Right atrium auricular region (tissue), 2 donors: ENCODE data around the gene ZNF835. TPM values are rescaled to one million over a fixed set of nuclear protein-coding genes. Genes with fewer than 3 reads are reported as not detected.

Experiments
- DNase-seq: peaks from one replicate; pipeline ENCODE4 v3.0.0-alpha.2; 2019; ENCODE audit warnings: low spot score
- H3K27ac ChIP-seq, 2 donors: fragments of 200-600 bp; sonication (generic); 1 replicate in 1 of 2; 2 replicates in 1 of 2; pipeline ENCODE4 v1.5.1; 2016 to 2019
- H3K27me3 ChIP-seq, 2 donors: fragments of 200-600 bp; sonication (generic); one replicate each; pipeline versions ENCODE4 v1.5.1 to v1.6.0; 2017 to 2019
- H3K36me3 ChIP-seq: fragments of 200-600 bp; sonication (generic); one replicate; pipeline ENCODE4 v1.5.1; 2016
- H3K4me1 ChIP-seq, 2 donors: fragments of 200-600 bp; sonication (generic); one replicate each; pipeline versions ENCODE4 v1.5.1 to v1.6.0; 2017 to 2019
- H3K4me3 ChIP-seq, 2 donors: fragments of 200-600 bp; sonication (generic); 1 replicate in 1 of 2; 2 replicates in 1 of 2; pipeline ENCODE4 v1.5.1; 2017 to 2019; ENCODE audit warnings: mild to moderate bottlenecking in 1 of 2, moderate library complexity in 1 of 2
- H3K9me3 ChIP-seq, 2 donors: fragments of 200-600 bp; sonication (generic); one replicate each; pipeline ENCODE4 v1.5.1; 2019
- total RNA-seq, 2 donors: library from RNA; depleted of rRNA; stranded (reverse); fragments of >200 nt; gene quantifications; one replicate each; pipeline ENCODE4 v1.1.0, GENCODE V29; 2016
- TF ChIP-seq, protein P1 (sequence below), 2 donors: fragments of 200-600 bp; sonication (generic); IDR thresholded peaks; one replicate each; pipeline ENCODE4 v1.5.1; 2019; ENCODE audit warnings: antibody characterized with exemption in 2 of 2

The ZNF835 gene
- total RNA-seq, 2 donors from 2014 or later = 6.5 to 12.8 TPM

DNA sequence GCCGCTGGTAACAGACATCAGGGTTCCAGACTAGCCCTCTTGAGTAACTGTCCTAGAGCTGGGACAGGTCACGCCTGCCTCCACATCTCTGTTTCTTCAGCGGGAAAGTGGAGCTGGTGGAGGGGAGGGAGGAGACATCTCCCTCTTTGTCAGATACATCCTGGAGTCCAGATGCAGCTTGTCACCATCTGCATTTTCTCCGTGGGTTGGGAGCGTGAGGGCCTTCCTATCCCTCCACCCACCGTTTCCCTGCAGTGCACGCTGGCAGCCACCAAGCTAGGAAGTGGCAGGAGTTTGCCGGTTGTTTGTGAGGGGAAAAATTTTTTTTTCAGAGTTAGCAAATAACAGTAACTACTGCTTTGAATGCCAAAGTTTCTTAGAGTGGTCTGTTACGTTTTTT is 48.6 kb downstream of the ZNF835 start:
- Histone ChIP-seq H3K4me1 (no peaks in the 10 kb centered on the region), H3K27me3 (no peaks in the 10 kb centered on the region), H3K4me3 (no peak overlapping the region), H3K36me3 (peaks cover 32% of the 10 kb centered on the region), H3K27ac (no peak overlapping the region), H3K9me3 (no peaks in the 10 kb centered on the region)
- no peak for DNase-seq
- TF ChIP-seq, protein P1, sequence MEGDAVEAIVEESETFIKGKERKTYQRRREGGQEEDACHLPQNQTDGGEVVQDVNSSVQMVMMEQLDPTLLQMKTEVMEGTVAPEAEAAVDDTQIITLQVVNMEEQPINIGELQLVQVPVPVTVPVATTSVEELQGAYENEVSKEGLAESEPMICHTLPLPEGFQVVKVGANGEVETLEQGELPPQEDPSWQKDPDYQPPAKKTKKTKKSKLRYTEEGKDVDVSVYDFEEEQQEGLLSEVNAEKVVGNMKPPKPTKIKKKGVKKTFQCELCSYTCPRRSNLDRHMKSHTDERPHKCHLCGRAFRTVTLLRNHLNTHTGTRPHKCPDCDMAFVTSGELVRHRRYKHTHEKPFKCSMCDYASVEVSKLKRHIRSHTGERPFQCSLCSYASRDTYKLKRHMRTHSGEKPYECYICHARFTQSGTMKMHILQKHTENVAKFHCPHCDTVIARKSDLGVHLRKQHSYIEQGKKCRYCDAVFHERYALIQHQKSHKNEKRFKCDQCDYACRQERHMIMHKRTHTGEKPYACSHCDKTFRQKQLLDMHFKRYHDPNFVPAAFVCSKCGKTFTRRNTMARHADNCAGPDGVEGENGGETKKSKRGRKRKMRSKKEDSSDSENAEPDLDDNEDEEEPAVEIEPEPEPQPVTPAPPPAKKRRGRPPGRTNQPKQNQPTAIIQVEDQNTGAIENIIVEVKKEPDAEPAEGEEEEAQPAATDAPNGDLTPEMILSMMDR (IDR thresholded peaks at IDR 0.05) = no peak

- DNase-seq = no peak
- H3K4me1 ChIP-seq = no peaks in the 10 kb centered on the region
- no peaks in the 10 kb centered on the region for H3K27me3 ChIP-seq
- H3K9me3 ChIP-seq = no peaks in the 10 kb centered on the region
- H3K27ac ChIP-seq = no peak overlapping the region
- H3K36me3 ChIP-seq = peaks cover 37% of the 10 kb centered on the region
- no peak overlapping the region for H3K4me3 ChIP-seq
- TF ChIP-seq, protein P1 (IDR thresholded peaks at IDR 0.05) = no peak
These were observed 49.2 kb downstream of the ZNF835 start for GRCh38 chr19:56622374-56622773.

DNA sequence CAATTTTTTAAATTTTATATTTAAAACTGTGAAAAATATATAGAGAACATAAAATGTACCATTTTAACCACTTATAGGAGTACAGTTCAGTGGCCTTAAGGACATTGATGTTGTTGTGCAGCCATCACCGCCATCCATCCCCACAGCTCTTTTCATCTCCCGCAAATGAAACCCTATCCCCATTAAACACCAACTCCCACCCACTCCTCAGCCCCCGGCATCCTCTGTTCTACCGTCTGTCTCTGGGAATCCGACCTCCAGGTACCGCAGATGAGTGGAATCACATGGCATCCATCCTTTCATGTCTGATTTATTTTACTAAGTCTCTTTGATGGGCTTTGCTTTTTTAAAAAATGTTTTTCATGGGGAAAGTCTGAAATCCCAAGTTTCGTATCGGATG is 52.4 kb downstream of the ZNF835 start:
- H3K9me3 ChIP-seq = no peaks in the 10 kb centered on the region

DNA sequence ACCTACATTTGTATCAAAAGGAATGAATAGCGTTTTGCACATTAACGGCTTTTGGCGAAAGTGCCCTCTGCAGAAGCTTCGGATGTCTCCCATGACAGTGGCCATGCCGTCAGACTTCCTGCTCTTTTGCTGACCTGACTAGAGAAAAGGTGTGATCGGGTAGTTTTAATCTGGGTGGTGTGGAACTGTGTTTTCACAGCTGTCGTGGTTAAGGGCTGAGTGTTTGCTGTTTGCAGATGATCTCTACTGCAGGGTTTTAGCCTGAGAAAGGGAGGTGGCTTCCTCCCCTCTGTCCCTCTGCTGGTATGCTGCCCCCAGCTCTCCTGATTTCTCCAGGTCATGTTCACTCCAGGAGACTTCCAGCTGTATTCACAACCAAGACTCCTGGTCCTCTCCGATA is 54.0 kb downstream of the ZNF835 start:
- no peak for DNase-seq
- Histone ChIP-seq H3K9me3 (no peaks in the 10 kb centered on the region), H3K4me1 (peaks cover 0 to 6% of the 10 kb centered on the region in 2 donors), H3K4me3 (no peak overlapping the region), H3K36me3 (peaks cover 21% of the 10 kb centered on the region), H3K27ac (no peak overlapping the region), H3K27me3 (no peaks in the 10 kb centered on the region)
- TF ChIP-seq, protein P1 (IDR thresholded peaks at IDR 0.05) = no peak

More for the DNA sequence above, 52.4 kb downstream of the ZNF835 start:
- Histone ChIP-seq H3K4me1 (no peaks in the 10 kb centered on the region), H3K27ac (no peak overlapping the region), H3K4me3 (no peak overlapping the region), H3K36me3 (peaks cover 29% of the 10 kb centered on the region), H3K27me3 (no peaks in the 10 kb centered on the region)
- no peak for DNase-seq
- TF ChIP-seq, protein P1 (IDR thresholded peaks at IDR 0.05) = no peak

DNA sequence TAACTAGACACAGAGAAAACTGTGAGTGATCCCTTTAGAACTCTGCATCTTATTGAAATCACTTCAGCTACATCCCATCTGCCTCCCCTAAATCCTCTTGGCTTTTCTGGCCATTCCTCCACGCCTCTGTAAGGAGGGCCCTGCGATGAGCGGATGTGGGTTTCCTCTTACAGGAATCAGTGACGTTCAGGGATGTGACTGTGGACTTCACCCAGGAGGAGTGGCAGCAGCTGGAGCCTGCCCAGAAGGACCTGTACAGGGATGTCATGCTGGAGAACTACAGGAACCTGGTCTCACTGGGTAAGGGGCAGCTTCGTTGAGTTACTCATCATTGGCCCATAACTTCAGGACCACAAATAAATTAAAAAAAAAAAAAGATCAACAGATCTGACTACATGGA is 57.9 kb downstream of the ZNF835 start:
- DNase-seq = no peak
- Histone ChIP-seq H3K27me3 (no peaks in the 10 kb centered on the region), H3K36me3 (peaks cover 7% of the 10 kb centered on the region), H3K9me3 (no peaks in the 10 kb centered on the region), H3K27ac (peak overlapping the region in 1 of 2 donors; percentile 16), H3K4me3 (no peak overlapping the region), H3K4me1 (peaks cover 0 to 6% of the 10 kb centered on the region in 2 donors)
- TF ChIP-seq, protein P1 (IDR thresholded peaks at IDR 0.05) = no peak

- H3K36me3 ChIP-seq = peaks cover 3% of the 10 kb centered on the region
These were observed 58.8 kb downstream of the ZNF835 start for GRCh38 chr19:56612737-56613136.

More at GRCh38 chr19:56612737-56613136, 58.8 kb downstream of the ZNF835 start:
- Histone ChIP-seq H3K27me3 (no peaks in the 10 kb centered on the region), H3K9me3 (no peaks in the 10 kb centered on the region), H3K4me1 (peaks cover 0 to 6% of the 10 kb centered on the region in 2 donors), H3K27ac (no peak overlapping the region), H3K4me3 (no peak overlapping the region)
- no peak for DNase-seq
- TF ChIP-seq, protein P1 (IDR thresholded peaks at IDR 0.05) = no peak
